Kidney (tissue), 14 donors: ENCODE measurements around the gene ASAP2. TPM values are rescaled to one million over a fixed set of nuclear protein-coding genes. Genes with fewer than 3 reads are reported as not detected.

Experiments used
- DNase-seq, 5 donors: peaks; one replicate each; pipeline ENCODE4 v3.0.0-alpha.2; 2013 to 2020
- FAIRE-seq: peaks from 2 replicates; lab custom pipeline; 2012; peaks lifted over from hg19 to GRCh38; lab: Jason Lieb, UNC
- H3K27ac ChIP-seq, 2 donors: one replicate each; pipeline ENCODE4 v1.7.0; 2013; ENCODE audit warnings: low read depth in 2 of 2, low read length in 2 of 2, inconsistent platforms in 1 of 2
- H3K27me3 ChIP-seq: one replicate; pipeline ENCODE4 v1.7.1; 2013; ENCODE audit warnings: low read length, inconsistent platforms; ENCODE audit not compliant: control insufficient read depth, insufficient read depth
- H3K36me3 ChIP-seq, 3 donors: one replicate each; pipeline versions ENCODE4 v1.7.0 to v1.7.1; 2013; ENCODE audit warnings: low read length in 3 of 3, control low read depth in 1 of 3, inconsistent platforms in 1 of 3; ENCODE audit not compliant: insufficient read depth in 3 of 3, control insufficient read depth in 2 of 3
- H3K4me1 ChIP-seq, 3 donors: one replicate each; pipeline versions ENCODE4 v1.7.0 to v1.7.1; 2013; ENCODE audit warnings: low read length in 3 of 3, inconsistent platforms in 1 of 3, low read depth in 1 of 3; ENCODE audit not compliant: control insufficient read depth in 2 of 3, insufficient read depth in 2 of 3
- H3K4me3 ChIP-seq, 3 donors: one replicate each; pipeline versions ENCODE4 v1.7.0 to v1.8.1; 2013; ENCODE audit warnings: low read length in 3 of 3, control low read depth in 1 of 3, inconsistent platforms in 1 of 3
- H3K9ac ChIP-seq, 3 donors: one replicate each; pipeline versions ENCODE4 v1.7.0 to v1.7.1; 2013; ENCODE audit warnings: low read length in 3 of 3, control low read depth in 1 of 3, inconsistent platforms in 1 of 3
- H3K9me3 ChIP-seq, 3 donors: one replicate each; pipeline versions ENCODE4 v1.7.0 to v1.7.1; 2013; ENCODE audit warnings: low read length in 3 of 3, control low read depth in 1 of 3, inconsistent platforms in 1 of 3; ENCODE audit not compliant: control insufficient read depth in 2 of 3, insufficient read depth in 1 of 3
- intact Hi-C: fragments of 100-400 bp; cut with DNase I; formaldehyde crosslinking; loops from one replicate; pipeline ENCODE4 v1.11.1; 2022
- polyA plus RNA-seq: library from polyadenylated mRNA; stranded (reverse); fragments of 350-450 nt; fragmentation: Illumina TruSeq; extraction: RNeasy Lipid Tissue Mini Kit (QIAGEN cat#74804); gene quantifications from one replicate; pipeline ENCODE4 v1.2.3, GENCODE V29; 2014; ENCODE audit warnings: low read depth, low replicate concordance; ENCODE audit not compliant: insufficient read depth
- total RNA-seq: library from RNA; stranded (reverse); fragmentation: NEBNext Ultra II Directional; extraction: Animal tissue kit (Norgen Biotek cat#: 25700); gene quantifications from one replicate; pipeline ENCODE4 v1.2.1, GENCODE V29; 2021
- TF ChIP-seq, protein P1 (sequence below): IDR thresholded peaks from 3 replicates; pipeline ENCODE4 v1.5.1; 2012; ENCODE audit warnings: mild to moderate bottlenecking, moderate library complexity, borderline replicate concordance; ENCODE audit not compliant: insufficient read depth; ENCODE audit errors: extremely low read depth
- donor health status: control.
- donor health status: control.
- donor health status: control.
- donor health status: control.
- donor health status: control.
- donor health status: DM: yes; HTN: yes; CAD: no.
- donor health status: Normal renal cell carcinoma (clear cell type).

The ASAP2 gene
- total and polyA plus RNA-seq, 2 donors from 2014 or later, result 26.2 to 54.8 TPM

DNA sequence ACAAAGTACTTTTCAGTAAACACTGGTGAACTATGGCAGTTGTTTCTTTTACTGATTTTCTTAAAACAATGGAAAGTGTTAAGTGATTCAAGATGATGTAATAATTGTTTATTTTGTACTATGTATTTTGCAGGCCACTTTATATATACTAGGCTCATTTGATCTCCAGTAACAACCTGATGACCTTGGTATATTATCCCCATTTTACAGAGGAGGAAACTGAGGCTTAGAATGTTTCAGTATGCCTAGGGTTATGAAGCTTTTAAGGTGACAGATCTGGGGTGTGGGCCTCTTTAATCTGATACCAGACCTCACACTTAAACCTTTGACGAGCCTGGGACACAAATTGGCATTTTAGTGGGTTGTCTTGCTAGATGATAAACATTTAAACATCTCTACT, 153.5 kb downstream of the ASAP2 start:
- Histone ChIP-seq H3K9me3 (no peaks in the 10 kb centered on the region), H3K27me3 (no peaks in the 10 kb centered on the region), H3K4me1 (peaks cover 0 to 8% (median 0%) of the 10 kb centered on the region in 3 donors), H3K9ac (no peak overlapping the region), H3K27ac (no peak overlapping the region), H3K4me3 (no peak overlapping the region), H3K36me3 (peaks cover 0 to 61% (median 11%) of the 10 kb centered on the region in 3 donors)
- DNase-seq, result no peak
- FAIRE-seq, result no peak
- TF ChIP-seq, protein P1, sequence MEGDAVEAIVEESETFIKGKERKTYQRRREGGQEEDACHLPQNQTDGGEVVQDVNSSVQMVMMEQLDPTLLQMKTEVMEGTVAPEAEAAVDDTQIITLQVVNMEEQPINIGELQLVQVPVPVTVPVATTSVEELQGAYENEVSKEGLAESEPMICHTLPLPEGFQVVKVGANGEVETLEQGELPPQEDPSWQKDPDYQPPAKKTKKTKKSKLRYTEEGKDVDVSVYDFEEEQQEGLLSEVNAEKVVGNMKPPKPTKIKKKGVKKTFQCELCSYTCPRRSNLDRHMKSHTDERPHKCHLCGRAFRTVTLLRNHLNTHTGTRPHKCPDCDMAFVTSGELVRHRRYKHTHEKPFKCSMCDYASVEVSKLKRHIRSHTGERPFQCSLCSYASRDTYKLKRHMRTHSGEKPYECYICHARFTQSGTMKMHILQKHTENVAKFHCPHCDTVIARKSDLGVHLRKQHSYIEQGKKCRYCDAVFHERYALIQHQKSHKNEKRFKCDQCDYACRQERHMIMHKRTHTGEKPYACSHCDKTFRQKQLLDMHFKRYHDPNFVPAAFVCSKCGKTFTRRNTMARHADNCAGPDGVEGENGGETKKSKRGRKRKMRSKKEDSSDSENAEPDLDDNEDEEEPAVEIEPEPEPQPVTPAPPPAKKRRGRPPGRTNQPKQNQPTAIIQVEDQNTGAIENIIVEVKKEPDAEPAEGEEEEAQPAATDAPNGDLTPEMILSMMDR, result no peak
- intact Hi-C loops, result no loop called here

DNA sequence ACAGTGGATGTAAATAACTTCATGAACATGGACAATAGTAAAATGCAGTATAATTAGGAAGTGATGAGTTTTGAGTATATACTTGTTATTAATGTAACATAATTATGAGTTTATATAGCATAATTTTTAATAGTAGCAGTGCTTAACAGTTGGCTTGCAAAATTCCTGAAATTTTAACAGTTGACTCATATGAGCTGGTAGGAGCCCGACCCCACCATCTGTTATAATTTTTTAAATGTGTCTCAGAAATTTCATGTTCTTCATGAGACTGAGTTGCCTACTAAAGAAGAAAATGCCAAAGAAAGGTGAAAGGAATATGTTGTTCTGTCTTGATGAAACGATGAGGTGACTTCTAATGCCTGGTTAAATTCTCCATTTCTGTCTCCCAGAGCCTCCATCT, 154.1 kb downstream of the ASAP2 start:
- H3K4me1 ChIP-seq, result peaks cover 0 to 9% (median 3%) of the 10 kb centered on the region in 3 donors
- intact Hi-C loops, result no loop called here
- no peaks in the 10 kb centered on the region for H3K27me3 ChIP-seq
- no peak for FAIRE-seq
- TF ChIP-seq, protein P1, result no peak
- H3K4me3 ChIP-seq, result no peak overlapping the region
- H3K9ac ChIP-seq, result no peak overlapping the region
- no peak for DNase-seq
- H3K9me3 ChIP-seq, result no peaks in the 10 kb centered on the region
- no peak overlapping the region for H3K27ac ChIP-seq
- H3K36me3 ChIP-seq, result peaks cover 0 to 61% (median 14%) of the 10 kb centered on the region in 3 donors

DNA sequence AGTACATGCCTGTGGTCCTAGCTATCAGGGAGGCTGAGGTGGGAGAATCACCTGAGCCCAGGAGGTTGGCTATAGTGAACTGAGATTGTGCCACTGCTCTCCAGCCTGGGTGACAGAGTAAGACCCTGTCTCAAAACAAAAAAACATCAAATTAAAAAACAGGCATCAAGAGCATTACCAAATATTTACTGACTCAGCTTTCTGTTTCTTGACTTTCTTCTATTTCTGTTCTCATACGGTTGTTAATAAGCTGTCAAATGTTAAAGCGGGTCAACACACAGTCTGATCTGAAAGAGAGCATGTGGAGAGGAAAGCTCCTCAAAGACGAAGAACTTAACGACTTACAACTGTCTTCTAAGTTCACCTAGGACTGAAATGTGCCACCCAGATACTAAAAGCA, 157.8 kb downstream of the ASAP2 start:
- H3K9ac ChIP-seq, result no peak overlapping the region
- FAIRE-seq (no peak), DNase-seq (no peak)
- peaks cover 0 to 19% (median 9%) of the 10 kb centered on the region in 3 donors for H3K4me1 ChIP-seq
- TF ChIP-seq, protein P1, result no peak
- intact Hi-C loops, result no loop called here
- H3K36me3 ChIP-seq, result peaks cover 2 to 55% (median 13%) of the 10 kb centered on the region in 3 donors
- no peak overlapping the region for H3K4me3 ChIP-seq
- no peak overlapping the region for H3K27ac ChIP-seq
- H3K27me3 ChIP-seq, result no peaks in the 10 kb centered on the region
- H3K9me3 ChIP-seq, result no peaks in the 10 kb centered on the region
